Measurements from ENCODE around the gene MMP14.
"Not testable (repeated sequence)": the region's sequence is repeated elsewhere in the genome, so short reads cannot be mapped to it uniquely, and the experiment has no call there.

MMP14 gene

DNA sequence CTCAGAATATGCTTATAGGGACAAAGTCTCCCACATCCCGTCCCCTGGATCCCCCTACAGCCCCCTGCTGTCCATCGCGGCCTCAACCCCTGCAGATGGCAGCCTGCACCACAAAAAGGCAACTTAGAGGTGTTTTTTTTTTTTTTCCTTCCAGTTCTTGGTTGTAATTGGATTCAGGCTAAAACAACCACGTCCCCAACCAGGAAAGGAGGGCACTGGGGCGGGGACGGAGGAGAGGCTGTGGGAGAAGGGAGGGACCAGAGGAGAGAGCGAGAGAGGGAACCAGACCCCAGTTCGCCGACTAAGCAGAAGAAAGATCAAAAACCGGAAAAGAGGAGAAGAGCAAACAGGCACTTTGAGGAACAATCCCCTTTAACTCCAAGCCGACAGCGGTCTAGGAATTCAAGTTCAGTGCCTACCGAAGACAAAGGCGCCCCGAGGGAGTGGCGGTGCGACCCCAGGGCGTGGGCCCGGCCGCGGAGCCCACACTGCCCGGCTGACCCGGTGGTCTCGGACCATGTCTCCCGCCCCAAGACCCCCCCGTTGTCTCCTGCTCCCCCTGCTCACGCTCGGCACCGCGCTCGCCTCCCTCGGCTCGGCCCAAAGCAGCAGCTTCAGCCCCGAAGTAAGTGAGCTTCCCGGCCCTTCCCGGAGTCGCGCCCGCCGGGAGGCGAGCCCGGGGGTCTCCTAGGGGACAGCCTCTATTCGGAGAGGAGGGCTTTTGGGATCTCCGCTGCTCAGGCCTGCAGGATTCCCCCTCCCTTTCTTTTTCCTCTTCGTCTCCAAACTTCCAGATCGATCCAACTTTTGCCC is at the start of gene MMP14:
TSS of gene MMP14 (plus strand) at position 285 of the 813 bp plus-strand sequence. CDS start at position 518, 233 bp downstream.
- peak; percentile 49 for DNase-seq

DNA sequence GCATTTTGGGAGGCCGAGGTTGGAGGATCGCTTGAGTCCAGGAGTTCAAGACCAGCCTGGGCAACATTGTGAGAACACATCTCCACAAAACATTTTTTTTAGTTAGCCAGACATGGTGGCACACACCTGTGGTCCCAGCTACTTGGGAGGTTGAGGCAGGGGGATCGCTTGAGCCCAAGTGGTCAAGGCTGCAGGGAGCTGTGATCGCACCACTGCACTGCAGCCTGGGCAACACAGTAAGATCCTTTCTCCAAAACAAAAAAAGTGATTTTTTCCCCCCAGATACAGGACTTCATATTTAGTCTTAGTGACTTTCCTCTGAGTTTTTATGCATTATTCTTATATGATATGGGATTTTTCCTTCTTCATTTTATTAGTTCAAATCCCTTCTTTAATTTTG is 49.7 kb upstream of the MMP14 start:
- DNase-seq, result no peak

GRCh38 chr14:22791301-22791700 is 45.1 kb upstream of the MMP14 start:
- no peak for DNase-seq

DNA sequence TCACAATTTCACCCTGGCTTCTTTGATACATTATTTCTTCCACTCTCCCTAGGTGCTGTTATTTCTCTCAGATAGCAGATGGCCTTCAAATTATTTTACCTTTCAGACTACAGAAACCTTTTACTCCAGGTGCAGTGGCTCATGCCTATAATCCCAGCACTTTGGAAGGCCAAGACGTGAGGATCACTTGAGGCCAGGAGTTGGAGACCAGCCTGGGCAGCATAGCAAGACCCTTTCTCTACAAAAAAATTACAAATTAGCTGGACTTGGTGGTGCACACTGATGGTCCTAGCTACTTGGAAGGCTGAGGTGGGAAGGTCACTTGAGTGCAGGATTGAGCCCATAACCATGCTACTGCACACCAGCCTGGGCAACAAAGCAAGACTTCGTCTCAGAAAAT is 44.2 kb upstream of the MMP14 start:
- no peak for DNase-seq

GRCh38 chr14:22793550-22793949 is 42.8 kb upstream of the MMP14 start:
- DNase-seq, result not testable (repeated sequence)

GRCh38 chr14:22793976-22794375 is 42.4 kb upstream of the MMP14 start:
- no peak for DNase-seq

- no peak for DNase-seq
Observed at GRCh38 chr14:22794551-22794951, 41.8 kb upstream of the MMP14 start.

DNA sequence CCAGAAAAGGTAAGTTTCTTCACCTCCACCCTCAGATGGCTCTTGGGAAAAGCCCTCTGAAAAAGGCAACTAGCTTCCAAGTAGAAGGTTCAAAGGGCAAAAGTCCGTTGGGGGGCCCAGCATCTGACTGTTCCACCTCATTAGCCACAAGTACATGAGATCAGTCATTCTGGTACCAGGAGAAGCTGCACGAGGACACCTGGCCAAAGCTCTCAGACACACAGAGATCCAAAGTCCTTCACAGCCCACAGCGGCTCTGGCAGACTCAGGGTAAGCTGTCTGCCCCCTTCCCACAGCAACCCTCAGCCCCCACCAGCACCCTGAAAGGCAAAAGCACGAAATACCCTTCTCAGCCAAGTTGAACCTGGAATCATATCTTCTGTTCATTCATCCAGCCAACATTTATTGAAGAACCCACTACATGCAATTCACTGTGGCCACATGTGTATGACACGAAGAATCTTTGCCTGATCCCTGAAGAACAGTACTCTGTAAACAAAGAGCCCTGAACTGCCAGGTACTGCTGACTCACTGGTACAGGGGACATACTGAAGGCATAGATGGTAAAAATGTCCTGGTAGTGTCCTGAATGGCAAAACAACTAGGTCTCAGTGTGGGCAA is 40.2 kb upstream of the MMP14 start:
- DNase-seq, result no peak

- no peak for DNase-seq
Observed at GRCh38 chr14:22797017-22797917, 39.1 kb upstream of the MMP14 start.

- DNase-seq, result no peak
Observed at GRCh38 chr14:22798528-22798927, 37.9 kb upstream of the MMP14 start.

DNA sequence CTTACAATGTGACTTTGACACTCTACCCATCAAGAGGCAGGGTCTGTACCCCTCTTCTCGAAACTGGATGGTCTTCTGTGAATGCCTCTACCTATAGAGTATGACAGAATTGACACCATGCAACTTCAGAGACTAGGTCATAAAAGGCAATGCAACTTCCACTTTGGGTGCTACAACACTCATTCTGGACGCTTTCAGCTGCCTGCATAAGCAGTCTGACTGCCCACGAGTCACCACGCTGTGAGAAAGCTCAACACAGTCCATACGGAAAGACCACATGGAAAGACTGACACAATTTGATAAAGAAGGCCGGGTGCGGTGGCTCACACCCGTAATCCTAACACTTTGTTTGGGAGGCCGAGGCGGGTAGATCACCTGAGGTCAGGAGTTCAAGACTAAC is 36.0 kb upstream of the MMP14 start:
- no peak for DNase-seq

DNA sequence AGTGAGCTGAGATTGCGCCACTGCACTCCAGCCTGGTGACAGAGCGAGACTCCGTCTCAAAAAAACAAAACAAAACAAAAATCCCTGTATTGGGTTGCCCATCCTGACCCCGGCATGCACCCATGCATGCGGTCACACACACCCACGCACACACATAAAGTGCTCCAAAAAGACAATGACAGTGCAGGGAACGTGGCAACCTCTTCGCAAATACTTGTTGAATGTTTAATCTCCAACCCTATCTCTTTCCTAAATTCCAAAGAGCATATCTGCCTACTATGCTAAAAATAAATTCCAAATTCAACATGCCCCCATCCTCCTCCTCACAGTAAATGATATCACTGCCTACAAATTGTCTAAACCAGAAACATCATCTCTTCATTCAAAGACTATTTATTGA is 34.7 kb upstream of the MMP14 start:
- no peak for DNase-seq

DNA sequence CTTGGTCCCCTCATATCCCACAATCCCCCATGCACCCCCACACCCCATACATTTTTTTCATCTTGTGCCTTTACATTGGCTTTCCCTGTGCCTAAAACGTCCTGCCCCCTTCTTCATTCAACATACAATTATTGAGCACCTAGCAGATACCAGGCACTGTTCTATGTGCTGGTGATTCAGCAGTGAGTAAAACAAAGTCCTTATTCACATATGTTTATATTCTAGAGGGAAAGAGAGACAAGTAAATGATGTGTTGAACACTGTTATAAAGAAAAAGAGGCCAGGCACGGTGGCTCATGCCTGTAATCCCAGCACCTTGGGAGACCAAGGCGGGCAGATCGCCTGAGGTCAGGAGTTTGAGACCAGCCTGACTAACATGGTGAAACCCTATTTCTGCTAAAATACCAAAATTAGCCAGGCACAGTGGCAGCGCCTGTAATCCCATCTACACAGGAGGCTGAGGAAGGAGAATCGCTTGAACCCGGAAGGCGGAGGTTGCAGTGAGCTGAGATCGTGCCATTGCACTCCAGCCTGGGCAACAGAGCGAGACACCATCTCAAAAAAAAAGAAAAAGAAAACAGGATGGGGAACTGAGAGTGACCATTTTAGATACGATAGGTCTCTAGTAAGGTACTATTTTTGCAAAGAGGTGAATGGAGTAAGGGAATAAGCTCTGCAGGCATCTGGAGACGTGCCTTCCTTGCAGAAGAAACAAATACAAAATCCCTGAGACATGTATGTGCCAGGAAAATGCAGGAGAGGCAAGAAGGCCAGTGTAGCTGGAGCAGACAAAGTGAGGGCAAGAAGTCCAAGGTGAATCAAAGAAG is 33.3 kb upstream of the MMP14 start:
- no peak for DNase-seq

GRCh38 chr14:22803687-22803974 is 32.8 kb upstream of the MMP14 start:
- no peak for DNase-seq

DNA sequence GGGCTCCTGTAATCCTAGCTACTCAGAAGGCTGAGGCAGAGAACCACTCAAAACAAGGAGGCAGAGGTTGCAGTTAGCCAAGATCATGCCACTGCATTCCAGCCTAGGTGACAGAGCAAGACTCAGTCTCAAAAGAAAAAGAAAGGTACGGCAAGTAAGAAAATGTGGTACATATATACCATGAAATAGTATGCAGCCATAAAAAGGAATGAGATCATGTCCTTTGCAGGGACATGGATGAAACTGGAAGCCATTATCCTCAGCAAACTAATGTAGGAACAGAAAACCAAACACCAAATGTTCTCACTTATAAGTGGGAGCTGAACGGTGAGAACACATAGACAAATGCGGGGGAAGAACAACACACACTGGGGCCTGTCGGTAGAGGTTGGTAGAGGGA is 31.1 kb upstream of the MMP14 start:
- DNase-seq, result not testable (repeated sequence)

GRCh38 chr14:22807432-22808087 is 28.8 kb upstream of the MMP14 start:
- DNase-seq, result no peak

GRCh38 chr14:22808388-22809209 is 27.8 kb upstream of the MMP14 start:
- no peak for DNase-seq

DNA sequence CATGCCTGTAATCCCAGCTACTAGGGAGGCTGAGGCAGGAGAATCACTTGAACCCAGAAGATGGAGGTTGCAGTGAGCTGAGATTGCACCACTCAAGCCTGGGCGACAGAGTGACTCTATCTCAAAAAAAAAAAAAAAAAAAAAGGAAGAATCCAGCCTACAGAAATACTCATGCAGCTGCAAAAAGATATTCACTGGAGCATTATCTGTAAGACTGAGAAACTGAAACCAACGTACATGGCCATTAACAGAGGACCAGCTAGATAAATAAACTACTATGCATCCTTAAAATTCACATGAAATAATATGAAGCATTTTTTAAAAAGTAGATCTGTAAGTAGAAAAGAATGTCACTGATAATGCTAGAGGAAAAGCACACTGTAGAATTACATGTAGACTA is 24.7 kb upstream of the MMP14 start:
- DNase-seq, result no peak

DNA sequence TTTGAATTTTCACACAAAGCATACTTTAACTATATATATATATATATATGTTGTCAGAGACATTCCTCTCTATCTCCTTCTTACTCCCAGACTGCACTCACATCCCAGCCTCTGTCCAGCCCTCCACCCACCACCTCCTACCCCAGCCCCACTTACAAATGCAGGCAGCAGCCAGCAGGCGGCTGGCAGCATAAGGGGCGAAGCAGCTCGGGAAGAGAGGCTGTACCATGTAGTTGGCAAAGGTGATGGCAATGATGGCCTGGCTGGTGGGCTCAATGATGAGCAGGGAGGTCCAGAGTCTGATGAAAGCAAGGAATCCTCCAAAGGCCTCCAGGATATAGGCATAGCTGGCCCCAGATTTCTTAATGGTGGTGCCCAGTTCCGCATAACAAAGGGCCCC is 23.6 kb upstream of the MMP14 start:
- DNase-seq, result no peak

DNA sequence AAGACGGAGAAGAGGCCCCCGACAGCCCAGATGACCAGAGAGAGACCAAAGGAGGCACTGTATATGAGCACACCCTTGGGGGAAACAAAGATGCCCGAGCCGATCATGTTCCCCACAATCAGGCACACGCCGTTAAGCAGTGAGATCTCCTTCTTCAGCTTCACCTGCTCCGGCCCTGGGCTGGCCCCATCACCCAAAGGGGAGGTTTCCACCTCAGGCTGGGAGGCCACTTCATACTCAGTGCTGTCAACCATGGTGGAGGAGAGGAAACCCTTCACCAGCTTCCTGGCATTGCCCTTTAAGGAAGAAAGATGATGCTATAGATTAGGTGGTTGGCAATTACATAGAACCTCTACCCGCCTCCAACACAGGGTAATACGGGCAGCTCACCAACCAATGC is 23.2 kb upstream of the MMP14 start:
- DNase-seq, result no peak

- DNase-seq, result no peak
Observed at GRCh38 chr14:22814373-22814772, 22.0 kb upstream of the MMP14 start.
